GM19438 (cell line): ENCODE measurements around the gene DSCAML1.

Experiments used
- ATAC-seq: cut with Tn5 transposase; IDR thresholded peaks from one replicate; pipeline ENCODE4 v1.9.1; 2021; ENCODE audit warnings: low read depth; ENCODE audit not compliant: unreplicated experiment

The DSCAML1 gene, protein sequence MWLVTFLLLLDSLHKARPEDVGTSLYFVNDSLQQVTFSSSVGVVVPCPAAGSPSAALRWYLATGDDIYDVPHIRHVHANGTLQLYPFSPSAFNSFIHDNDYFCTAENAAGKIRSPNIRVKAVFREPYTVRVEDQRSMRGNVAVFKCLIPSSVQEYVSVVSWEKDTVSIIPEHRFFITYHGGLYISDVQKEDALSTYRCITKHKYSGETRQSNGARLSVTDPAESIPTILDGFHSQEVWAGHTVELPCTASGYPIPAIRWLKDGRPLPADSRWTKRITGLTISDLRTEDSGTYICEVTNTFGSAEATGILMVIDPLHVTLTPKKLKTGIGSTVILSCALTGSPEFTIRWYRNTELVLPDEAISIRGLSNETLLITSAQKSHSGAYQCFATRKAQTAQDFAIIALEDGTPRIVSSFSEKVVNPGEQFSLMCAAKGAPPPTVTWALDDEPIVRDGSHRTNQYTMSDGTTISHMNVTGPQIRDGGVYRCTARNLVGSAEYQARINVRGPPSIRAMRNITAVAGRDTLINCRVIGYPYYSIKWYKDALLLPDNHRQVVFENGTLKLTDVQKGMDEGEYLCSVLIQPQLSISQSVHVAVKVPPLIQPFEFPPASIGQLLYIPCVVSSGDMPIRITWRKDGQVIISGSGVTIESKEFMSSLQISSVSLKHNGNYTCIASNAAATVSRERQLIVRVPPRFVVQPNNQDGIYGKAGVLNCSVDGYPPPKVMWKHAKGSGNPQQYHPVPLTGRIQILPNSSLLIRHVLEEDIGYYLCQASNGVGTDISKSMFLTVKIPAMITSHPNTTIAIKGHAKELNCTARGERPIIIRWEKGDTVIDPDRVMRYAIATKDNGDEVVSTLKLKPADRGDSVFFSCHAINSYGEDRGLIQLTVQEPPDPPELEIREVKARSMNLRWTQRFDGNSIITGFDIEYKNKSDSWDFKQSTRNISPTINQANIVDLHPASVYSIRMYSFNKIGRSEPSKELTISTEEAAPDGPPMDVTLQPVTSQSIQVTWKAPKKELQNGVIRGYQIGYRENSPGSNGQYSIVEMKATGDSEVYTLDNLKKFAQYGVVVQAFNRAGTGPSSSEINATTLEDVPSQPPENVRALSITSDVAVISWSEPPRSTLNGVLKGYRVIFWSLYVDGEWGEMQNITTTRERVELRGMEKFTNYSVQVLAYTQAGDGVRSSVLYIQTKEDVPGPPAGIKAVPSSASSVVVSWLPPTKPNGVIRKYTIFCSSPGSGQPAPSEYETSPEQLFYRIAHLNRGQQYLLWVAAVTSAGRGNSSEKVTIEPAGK (N-terminal part only)

DNA sequence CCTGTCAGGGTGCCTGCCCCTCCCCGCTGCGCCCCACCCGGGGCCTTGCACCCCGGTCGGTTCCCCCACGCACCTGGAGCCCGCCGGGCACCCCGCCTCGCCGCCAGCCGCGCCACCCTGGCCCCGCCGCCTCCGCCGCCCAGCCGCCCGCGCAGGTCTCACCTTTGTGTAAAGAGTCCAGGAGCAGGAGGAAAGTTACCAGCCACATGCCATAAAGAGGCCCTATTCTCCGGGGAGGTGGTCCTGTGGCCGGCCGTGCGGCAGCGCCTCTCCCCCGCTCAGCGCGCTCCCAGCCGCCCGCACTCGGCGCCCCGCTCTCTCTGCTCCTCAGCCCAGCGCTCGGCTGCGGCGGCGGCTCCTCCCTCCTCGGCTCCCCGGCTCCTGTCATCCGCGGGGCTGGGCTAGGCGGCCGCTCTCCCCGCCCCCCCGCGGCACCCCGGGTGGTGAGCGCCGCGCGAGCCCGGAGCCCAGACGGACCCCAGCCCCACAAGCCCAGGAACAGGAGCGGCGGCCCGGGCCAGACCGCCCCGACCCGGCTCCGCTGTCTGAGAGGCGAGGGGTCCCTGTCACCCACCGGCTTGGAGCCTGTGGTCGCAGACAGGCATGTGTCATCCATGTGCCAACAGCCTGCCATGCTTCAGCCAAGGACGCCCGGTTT, at the start of gene DSCAML1:
TSS of gene DSCAML1 (minus strand) at position 345 of the 658 bp plus-strand sequence. CDS start at position 208, 137 bp downstream.
- no peak for ATAC-seq

DNA sequence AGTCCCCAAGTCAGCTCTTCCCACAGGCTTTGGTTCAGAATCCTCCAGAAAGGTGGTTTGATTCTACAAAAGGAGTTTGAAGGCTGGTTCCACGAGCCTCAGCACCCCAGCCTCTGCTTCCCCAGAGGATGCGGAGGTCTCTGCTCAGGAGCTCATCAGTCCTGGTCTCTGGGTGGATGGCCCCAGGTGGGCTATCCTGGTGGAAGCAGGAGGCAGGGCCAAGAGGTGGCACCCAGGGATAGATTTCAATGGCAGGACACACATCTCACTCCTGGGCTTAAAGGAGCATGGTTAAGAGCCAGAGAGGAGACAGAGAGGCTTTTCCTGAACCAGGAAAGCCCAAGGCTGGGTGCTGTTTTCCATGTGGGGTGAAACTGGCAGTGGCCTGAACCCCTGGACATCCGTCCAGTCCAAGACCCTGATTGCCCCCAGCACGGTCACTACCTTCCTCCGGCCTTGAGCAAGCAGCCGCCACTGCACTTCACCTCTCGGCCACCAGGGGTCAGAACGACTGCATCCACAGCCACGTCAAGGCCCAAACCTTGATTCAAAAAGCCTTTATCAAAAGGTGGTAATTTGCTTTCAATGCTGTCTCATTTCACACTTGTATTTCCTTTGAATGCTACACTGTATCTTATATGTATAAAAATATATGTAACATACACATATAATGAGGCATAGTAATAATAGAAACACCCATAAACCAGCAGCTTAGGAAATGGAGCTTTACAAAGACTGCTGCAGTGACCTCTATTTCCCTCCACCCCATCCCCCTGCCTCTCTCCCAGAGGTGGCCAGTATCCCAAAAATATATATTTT, 46.9 kb upstream of the DSCAML1 start:
- ATAC-seq, result no peak

DNA sequence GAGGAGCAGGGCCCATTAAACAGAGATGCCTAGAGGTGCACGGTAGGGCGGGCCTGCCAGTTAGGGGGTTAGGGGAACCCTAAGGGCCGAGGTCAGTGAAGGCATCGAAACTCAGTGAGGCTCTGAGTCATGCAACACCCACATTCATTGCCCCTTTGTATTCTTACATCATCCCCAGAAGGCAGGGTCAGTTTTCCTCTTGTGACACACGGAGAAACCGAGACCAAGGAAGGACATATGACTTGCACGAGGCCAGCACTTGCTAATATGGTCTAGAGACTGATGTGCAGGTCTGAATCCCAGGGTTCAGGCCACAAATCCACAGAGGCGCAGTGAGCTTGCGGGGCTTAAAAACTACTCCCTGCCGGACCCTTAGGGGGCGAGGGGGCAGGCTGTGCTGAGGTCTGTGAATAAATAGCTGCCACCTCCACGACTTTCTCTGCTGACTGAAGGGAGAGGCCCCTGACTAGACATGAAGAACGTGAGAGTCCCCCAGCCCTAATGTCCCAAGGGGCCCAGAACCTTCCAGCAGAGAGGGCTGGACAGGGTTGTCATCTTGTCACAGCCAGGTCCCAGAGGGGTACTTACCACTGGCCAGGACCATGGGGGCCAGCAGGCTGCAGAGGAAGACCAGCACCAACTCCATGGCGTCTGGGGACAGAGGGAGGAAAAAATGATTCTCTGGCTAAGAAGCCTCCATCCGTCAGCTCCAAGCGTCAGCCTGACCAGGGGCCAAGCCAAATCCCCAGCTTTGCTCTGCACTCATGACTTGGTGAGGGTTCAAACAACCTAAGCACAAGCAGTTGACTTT, 45.3 kb upstream of the DSCAML1 start:
- no peak for ATAC-seq

DNA sequence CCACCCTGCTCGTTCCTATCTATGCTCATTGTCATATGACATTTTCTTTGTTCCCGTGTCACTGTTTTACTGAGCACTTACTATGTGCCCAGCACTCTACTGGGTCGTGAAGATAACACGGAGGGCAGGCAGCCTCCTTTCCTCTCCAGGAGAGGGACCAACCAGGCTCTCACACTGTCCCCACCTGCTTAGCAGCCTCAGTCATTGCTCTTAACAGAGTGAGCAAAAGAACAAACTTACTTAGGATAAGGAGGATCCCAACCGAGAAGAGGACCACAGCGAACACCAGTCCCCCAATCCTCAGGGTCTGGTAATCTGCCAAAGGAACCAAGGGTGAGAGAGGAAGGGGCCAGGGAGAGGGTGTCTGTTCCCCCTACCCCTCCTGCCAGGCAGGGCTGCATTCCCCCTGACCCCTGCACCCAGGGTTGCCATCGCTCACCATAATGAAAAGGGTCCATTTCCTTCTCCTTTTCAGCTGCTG, 44.6 kb upstream of the DSCAML1 start:
- no peak for ATAC-seq

DNA sequence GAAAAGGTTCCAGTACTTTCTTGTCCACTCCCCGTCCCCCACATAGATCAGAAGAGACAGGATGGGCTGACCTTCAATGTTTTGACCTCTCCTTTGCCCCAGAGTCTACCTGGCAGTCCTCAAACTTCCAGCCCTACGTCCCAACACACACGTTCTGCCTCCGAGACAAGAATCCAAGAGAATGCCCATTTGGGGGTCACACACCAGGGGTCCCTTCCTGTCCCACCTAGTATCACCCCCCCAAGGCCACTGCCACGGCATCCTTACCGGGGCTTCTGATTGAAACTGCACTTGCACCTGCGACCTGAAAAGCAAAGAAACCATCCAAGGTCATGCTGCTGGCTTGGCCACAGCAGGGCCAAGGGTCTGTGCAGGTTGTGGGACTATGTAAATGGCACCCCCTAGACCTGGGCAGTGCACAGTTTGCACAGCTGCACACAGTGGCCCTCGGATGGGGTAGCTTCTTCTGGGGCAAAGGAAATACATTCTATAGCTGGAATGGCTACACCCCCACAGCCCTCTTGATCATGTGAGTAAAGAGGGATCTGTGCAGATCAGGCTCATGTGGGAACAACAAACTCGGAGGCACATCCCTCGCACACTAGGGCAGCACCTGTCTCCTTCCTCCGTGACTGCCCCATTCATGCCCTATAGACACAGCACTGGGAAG, 44.0 kb upstream of the DSCAML1 start:
- ATAC-seq, result no peak

DNA sequence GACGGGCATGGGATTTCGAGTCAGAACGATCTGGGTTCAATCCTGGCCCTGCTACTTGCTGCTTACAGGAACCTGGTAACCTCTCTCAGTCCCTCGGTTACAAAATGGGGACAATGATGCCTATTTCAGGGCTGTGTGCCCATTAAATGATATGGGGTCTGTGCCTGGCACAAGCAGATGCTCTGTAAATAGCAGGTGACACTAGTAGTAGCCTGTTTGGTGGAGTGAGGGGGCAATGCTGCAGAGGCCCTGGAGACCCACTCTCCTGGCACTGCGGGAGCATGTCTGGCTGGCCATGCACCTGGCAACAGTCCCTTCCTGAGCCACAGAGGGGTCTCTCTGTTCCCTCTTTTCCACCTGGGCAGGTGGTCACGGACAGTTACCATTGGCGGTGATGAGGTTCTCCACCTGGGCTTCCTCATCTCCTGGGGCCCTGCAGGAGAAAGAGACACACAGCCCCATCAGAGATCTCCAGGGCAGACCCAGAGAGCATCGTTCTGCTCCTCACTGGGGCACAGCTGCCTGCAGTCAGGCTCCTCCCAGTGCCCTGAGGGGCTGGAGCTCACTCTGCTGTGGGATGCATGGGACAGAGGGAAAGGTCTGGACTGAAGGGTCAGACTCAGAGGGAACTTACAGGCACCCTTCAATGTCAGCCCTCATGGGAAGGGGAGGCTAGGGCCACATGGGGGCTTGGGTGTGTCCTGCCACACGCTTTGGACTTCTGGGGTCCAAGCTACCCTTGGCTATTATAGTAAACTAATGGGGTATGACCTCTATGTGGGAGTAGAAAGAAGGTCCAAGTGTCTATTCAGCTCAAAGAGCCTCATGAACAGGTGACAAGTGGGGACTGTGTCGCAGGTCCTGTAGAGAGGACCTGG, 43.2 kb upstream of the DSCAML1 start:
- ATAC-seq, result no peak

DNA sequence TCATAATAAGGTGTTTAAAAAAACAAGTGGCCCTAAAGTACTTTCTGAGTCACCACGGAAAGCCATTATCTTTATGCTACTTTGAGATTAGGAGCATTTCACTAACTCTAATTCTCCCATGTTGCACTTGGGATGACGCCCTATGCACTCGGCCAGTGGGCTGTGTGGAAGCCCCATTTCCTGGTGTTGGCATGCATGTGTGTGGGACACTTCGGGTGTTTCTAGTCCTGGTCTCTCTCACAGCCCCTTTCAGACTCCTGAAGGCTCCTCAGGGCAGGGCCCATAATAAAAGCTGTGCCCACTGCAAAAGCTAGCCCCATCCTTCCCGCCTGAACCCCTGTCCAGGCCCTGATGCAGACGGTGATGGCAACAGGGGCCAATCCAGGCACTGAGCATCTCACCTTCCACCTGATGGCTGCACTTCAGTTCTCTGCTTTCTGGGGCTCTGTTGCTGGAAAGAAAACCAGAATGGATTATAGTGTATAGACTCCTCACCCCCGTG, 42.4 kb upstream of the DSCAML1 start:
- ATAC-seq, result no peak

DNA sequence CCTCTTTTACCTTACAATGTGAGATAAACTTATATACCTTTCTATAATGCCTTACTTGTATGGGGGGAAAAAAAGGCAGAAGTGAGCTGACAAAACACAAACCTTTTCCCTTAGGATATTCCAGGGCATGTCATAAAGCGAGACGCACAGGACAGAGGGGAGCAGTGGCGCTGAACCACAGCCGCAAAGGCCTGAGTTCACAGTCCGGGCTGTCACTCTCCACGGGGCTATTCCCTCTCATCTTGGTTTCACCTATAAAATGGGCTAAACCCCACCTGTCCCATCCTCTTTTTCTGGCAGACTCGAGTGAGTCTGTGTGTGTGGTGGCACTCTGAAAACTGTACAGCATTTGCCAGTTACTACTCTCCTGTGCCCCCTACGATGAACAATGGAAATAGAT, 41.9 kb upstream of the DSCAML1 start:
- no peak for ATAC-seq

DNA sequence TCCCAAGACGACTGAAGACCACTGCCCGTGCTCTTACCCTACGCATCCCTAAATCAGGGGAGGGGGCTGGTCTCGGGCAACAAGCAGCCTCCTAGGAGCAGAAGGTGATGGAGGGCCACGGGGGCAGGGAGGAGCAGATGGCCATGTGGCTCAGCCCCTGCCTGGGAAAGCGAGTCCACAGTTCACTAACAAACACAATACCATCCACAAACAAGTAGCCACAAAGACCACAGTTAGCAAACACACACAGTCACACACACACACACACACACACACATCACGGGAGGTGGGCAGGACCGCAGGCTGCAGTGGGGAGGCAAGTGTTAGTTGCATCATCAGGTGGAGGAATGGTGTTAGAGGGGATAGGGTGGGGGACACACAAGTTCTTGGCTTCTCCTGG, 40.8 kb upstream of the DSCAML1 start:
- no peak for ATAC-seq

DNA sequence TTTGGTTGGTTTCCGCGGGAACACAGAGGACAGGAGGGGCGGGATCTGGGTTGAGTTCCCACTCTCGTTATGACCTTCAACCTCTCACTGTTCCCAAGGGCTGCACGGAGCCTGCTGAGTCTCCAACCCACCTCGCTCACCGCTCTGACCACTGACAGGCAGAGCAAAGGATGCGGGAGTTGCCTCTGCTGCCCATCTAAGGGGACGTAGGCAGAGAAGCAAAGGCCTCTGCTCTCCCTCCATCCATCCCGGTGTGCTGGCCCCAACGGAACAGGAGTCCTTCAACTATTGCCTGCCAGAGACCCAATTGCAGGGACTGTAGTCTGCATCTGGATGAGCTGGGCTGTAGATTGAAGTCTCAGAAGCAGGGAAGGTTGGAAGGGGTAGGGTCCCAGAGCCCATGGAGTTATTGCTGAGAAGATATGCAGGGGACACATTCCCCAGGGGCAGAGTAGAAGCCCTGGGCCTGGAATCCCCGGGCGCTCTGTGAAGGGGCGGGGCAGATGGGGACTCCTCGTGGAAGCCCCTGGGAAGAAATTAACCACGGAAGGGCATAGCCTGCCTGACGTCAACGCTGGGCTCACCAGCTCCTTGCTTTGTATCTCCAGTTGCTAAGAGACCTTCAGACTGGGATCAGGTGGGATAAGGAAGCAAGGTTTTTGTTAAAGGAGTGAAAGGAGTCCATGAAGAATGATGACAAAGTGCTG, 40.2 kb upstream of the DSCAML1 start:
- no peak for ATAC-seq

DNA sequence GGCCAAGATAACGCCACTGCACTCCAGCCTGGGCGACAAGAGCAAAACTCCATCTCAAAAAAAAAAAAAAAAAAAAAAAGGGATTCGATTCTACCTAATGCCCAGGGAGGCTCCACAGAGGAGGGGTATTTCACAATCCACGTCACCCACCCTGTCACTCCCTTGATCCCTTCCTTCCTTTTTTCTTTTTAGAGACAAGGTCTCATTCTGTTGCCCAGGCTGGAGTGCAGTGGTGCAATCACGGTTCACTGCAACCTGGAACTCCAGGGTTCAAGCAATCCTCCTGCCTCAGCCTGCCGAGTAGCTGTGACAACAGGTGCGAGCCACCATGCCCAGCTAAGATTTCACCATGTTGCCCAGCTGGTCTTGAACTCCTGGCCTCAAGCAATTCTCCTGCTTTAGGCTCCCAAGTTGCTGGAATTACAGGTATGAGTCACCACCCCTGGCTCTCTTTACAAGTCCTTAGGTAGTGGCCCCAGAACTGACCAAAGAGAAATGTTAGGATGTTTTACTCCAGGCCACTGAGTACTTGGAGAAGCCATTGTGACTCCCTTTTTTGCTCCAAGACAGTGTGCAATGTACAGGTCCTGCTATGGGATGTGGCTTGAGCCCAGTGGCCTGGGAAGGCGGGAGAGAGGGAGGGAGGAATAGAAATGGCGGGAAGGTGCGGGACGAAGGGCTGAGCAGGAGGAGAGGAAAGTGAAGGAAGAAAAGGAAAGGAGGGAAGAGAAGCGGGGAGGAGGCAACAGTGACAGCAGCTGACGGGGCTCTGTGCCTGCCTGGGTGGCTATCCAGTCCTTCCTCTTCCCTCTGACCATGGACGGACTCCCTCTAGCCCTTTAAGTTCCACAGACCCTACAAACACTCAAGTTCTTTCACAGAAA, 39.3 kb upstream of the DSCAML1 start:
- ATAC-seq, result no peak

DNA sequence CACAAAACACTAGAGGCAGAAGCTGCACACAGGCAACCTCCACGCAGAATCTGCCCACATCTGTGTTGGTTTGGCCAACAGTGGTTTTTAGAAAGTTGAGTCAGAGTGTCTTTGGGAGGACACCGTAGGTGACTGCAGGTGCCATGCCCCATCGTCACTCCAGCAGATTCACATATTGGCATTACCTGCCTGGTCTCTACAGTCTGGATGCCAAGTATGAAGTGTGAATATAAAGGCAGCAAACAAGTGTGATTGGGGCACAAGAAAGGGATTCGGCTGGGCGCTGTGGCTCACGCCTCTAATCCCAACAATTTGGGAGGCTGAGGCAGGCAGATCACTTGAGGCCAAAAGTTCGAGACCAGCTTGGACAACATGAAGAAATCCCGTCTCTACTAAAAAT, 38.6 kb upstream of the DSCAML1 start:
- no peak for ATAC-seq

DNA sequence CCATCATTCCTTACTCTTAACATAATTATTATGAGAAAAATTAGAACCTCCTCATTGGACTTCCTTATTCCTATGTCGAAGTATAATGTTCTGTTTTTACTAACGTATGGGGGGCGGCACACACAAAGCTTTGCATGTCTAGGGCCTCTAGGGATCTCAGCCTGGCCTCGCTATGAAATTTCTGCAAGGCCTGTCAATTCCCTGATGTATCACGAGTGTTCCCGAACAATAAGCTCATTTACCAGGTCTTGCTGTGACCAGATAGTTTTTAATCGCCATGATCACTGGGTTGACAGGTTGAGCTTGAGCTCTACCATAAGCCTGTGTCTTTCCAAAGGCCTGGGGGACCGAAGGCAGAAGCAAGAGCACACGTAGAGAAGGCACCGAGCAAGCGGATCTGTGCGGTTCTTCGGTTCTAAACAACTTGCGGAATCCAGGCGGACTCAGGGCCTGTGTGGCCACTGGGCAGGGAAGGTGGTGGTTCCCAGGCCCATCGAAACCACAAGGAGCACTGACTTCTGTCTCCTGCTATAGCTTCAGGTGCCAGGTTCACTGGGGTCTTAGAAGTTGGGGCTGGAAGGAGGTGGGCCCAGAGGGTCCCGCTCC, 37.9 kb upstream of the DSCAML1 start:
- no peak for ATAC-seq

DNA sequence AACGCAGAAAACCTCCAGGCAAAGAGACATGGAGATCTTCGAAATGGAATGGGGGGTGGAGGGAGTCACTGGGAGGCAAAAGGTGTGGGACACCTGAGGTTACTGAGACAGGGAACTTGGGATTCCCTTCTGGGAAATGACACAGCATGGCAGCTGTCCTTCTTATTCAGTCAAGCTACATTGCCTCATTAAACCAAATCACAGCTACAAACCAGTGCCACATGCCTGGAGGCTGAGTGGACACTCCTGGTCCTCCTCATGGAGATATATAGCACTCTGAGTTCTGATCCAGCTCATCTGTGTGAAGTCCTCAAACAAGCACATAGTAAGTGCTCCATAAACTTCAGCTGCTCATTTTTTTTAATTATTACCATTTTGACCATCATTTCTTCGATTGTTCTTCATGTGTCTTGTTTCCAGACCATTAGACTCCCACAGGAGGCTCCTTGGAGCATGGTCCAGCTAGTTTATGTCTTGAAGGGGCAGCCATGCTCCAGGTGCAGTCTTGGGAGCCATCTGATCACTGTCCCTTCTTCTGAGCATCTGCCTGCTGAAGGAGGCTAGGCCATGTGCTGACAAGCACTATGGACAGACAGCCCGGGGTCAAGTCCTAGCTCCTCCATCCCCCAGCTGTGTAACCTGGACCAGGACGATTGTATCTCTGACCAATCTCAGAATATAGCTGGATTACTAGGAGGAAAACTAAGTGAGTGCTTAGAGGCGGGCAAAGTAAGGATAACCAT, 37.2 kb upstream of the DSCAML1 start:
- no peak for ATAC-seq
